Measurements from ENCODE around the gene PIGU.
"Not testable (repeated sequence)": the region's sequence is repeated elsewhere in the genome, so short reads cannot be mapped to it uniquely, and the experiment has no call there.

Gene PIGU

GRCh38 chr20:34663213-34663943 lies 13.5 kb downstream of the PIGU start:
- H3K36me3 ChIP-seq = no peaks in the 10 kb centered on the region
- H3K9me3 ChIP-seq = no peaks in the 10 kb centered on the region
- TF ChIP-seq CTCF (IDR thresholded peaks at IDR 0.05; ENCODE audit: low read depth, low read length) = no peak
- H3K4me1 ChIP-seq = no peaks in the 10 kb centered on the region
- no peak overlapping the region for H3K4me3 ChIP-seq (ENCODE audit: low read depth, low read length)
- DNase-seq = no peak
- H3K27me3 ChIP-seq = no peaks in the 10 kb centered on the region

GRCh38 chr20:34661811-34662210 lies 15.1 kb downstream of the PIGU start:
- not testable (repeated sequence) for H3K4me3 ChIP-seq (ENCODE audit: low read depth, low read length); DNase-seq; H3K4me1 ChIP-seq; H3K36me3 ChIP-seq; H3K27me3 ChIP-seq; H3K9me3 ChIP-seq

GRCh38 chr20:34658654-34659053 lies 18.2 kb downstream of the PIGU start:
- not testable (repeated sequence) for H3K4me3 ChIP-seq (ENCODE audit: low read depth, low read length); H3K27me3 ChIP-seq; H3K36me3 ChIP-seq; H3K4me1 ChIP-seq; H3K9me3 ChIP-seq; DNase-seq

DNA sequence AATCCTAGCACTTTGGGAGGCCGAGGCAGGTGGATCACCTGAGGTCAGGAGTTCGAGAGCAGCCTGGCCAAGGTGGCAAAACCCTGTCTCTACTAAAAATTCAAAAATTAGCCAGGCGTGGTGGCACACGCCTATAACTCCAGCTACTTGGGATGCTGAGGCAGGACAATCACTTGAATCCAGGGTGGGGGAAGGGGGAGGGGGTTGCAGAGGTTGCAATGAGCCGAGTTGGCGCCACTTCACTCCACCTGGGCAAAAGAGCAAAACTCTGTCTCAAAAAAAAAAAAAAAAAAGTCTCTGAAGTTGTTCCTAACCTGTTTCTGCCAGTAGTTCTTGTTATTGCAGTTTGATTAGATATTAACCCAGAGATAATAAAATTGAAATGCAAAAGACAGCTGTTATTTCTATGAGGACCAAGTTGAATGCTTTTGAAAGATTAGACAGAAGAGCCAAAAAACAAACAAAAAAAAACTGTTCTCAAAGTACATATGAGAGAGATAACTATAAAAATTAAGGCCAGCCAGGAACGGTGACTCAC lies 22.6 kb downstream of the PIGU start:
- 0 out of 2 replicates have a peak, but pooled peaks cover 4% of the 10 kb centered on the region for H3K36me3 ChIP-seq
- no peaks in the 10 kb centered on the region for H3K27me3 ChIP-seq
- no peak overlapping the region for H3K4me3 ChIP-seq (ENCODE audit: low read depth, low read length)
- H3K9me3 ChIP-seq = no peaks in the 10 kb centered on the region
- no peaks in the 10 kb centered on the region for H3K4me1 ChIP-seq
- TF ChIP-seq CTCF (IDR thresholded peaks at IDR 0.05; ENCODE audit: low read depth, low read length) = no peak
- DNase-seq = no peak

DNA sequence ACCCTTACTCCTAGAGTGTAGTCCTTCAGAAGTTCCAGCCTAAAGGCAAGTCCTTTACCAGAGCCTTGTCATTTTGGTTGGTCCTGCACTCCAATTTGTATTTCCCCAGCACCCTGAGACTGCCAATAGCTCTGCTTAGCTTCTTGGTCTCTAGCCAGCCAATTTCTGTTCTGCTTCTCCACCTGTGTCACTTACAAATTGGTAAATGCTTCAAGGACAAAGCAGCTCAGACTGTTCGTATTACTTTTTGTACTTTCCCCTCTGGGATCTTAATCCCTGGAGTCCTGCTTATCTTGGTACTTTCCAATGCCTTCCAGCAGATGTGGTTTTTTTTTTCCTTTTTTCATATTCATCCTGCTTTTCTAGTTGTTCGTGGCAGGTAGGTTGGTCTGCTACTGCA lies 25.7 kb downstream of the PIGU start:
- TF ChIP-seq CTCF (IDR thresholded peaks at IDR 0.05; ENCODE audit: low read depth, low read length) = no peak
- no peaks in the 10 kb centered on the region for H3K27me3 ChIP-seq
- no peaks in the 10 kb centered on the region for H3K9me3 ChIP-seq
- H3K4me3 ChIP-seq (ENCODE audit: low read depth, low read length) = no peak overlapping the region
- no peaks in the 10 kb centered on the region for H3K4me1 ChIP-seq
- DNase-seq = no peak
- 0 out of 2 replicates have a peak, but pooled peaks cover 4% of the 10 kb centered on the region for H3K36me3 ChIP-seq

- H3K4me1 ChIP-seq = no peaks in the 10 kb centered on the region
- 0 out of 2 replicates have a peak, but pooled peaks cover 4% of the 10 kb centered on the region for H3K36me3 ChIP-seq
- no peak for TF ChIP-seq CTCF (IDR thresholded peaks at IDR 0.05; ENCODE audit: low read depth, low read length)
- H3K9me3 ChIP-seq = no peaks in the 10 kb centered on the region
- H3K27me3 ChIP-seq = no peaks in the 10 kb centered on the region
- no peak overlapping the region for H3K4me3 ChIP-seq (ENCODE audit: low read depth, low read length)
- no peak for DNase-seq
Measured at GRCh38 chr20:34647737-34648136, 29.2 kb downstream of the PIGU start.

GRCh38 chr20:34644951-34645350 lies 31.9 kb downstream of the PIGU start:
- TF ChIP-seq CTCF (IDR thresholded peaks at IDR 0.05; ENCODE audit: low read depth, low read length) = no peak
- no peak for DNase-seq
- peaks cover 1% of the 10 kb centered on the region; the same call in 1 of the 2 replicates for H3K4me1 ChIP-seq
- H3K4me3 ChIP-seq (ENCODE audit: low read depth, low read length) = no peak overlapping the region
- H3K36me3 ChIP-seq = no peaks in the 10 kb centered on the region
- no peaks in the 10 kb centered on the region for H3K27me3 ChIP-seq
- no peaks in the 10 kb centered on the region for H3K9me3 ChIP-seq

Measured in BE2C (cell line).